ENCODE data around the gene REXO5.

DNA sequence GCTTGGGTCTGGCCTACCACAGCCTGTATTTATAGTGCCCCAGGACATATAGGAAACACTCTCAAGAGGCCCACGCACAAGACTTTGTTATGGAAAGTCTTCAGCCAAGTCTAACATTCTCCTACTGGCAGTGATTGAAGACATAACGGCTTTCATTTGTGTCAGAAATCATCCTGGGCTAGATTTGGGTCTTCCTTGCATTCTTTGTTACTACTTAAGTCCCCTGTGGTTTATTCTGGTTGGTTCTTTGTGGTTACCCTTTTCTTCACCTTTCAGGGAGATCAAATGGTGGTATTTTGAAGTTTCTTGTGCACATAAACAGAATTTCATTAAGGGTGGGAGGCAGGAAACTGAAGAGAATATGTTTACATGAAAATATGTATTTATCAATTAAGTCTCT lies 37.7 kb downstream of the REXO5 start:
- TF ChIP-seq, protein P1, sequence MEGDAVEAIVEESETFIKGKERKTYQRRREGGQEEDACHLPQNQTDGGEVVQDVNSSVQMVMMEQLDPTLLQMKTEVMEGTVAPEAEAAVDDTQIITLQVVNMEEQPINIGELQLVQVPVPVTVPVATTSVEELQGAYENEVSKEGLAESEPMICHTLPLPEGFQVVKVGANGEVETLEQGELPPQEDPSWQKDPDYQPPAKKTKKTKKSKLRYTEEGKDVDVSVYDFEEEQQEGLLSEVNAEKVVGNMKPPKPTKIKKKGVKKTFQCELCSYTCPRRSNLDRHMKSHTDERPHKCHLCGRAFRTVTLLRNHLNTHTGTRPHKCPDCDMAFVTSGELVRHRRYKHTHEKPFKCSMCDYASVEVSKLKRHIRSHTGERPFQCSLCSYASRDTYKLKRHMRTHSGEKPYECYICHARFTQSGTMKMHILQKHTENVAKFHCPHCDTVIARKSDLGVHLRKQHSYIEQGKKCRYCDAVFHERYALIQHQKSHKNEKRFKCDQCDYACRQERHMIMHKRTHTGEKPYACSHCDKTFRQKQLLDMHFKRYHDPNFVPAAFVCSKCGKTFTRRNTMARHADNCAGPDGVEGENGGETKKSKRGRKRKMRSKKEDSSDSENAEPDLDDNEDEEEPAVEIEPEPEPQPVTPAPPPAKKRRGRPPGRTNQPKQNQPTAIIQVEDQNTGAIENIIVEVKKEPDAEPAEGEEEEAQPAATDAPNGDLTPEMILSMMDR (conservative IDR thresholded peaks at IDR 0.05; ENCODE audit: low read depth, low read length): no peak
- TF ChIP-seq EZH2 (IDR thresholded peaks at IDR 0.05; ENCODE audit: low read length, unreplicated experiment) (no peak), EZH2phosphoT487 (IDR thresholded peaks at IDR 0.05; ENCODE audit: borderline replicate concordance, low read length) (no peak)
